Activated CD4-positive, alpha-beta T cell treated with anti-CD3 and anti-CD28 coated beads for 24 hours (primary cell): Measurements from ENCODE around the gene DIS3.
"Not testable (repeated sequence)": the region's sequence is repeated elsewhere in the genome, so short reads cannot be mapped to it uniquely, and the experiment has no call there.

Experiments used
- DNase-seq, 2 donors: peaks; one replicate each; pipeline ENCODE4 v3.0.0-alpha.2; 2020; ENCODE audit warnings: low read depth in 2 of 2

Gene DIS3

DNA sequence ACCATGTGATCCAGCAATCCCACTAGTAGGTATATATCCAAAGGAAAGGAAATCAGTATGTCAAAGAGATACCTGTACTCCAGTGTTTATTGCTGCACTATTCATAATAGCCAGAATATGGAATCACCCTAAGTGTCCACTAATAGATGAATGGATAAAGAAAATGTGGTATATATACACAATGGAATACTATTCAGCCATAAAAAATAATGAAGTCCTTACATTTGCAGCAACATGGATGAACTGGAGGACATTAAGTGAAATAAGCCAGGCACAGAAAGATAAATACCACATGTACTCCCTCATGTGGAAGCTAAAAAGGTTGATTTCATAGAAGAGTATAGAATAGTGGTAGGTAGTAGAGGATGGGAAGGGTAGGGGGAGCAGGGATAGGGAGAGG is 30.5 kb downstream of the DIS3 start:
- no peak for DNase-seq

DNA sequence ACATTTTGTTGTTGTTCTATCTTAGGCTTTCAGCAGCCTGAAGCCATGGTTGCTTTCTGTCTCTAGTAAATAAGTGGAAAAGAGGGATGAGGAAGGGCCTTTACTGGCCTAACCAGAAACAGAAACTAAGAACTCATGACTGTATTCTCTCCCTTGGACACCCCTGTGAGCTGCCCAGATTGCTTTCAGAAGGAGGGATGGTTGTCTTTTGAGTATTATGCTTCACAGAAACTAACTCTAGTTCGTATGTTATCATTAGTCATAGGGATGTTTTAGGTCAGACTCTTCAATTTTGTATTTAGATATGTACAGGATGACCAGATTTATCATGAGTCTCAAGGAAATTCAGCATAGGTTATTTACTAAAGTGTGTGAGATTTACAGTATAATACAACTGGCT is 36.4 kb downstream of the DIS3 start:
- DNase-seq, result no peak

DNA sequence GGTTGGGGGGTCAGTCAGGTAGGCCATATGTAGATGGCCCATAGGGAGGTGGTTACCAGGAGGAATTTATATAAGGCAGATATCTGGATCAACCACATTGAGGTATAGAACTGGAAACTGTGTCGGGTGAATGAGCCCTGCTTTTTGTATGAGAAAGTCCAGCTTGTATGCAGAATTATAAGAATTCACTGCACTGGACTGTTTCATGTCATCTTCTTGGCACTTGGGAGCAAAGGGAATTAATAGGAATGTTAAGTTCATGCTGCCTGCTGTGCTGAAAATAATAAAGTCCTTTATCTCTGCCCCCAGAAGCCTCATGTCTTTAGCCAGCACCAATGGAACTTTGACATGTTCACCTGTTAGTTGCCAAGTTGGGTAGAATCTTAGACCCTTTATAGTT is 41.7 kb downstream of the DIS3 start:
- no peak for DNase-seq

DNA sequence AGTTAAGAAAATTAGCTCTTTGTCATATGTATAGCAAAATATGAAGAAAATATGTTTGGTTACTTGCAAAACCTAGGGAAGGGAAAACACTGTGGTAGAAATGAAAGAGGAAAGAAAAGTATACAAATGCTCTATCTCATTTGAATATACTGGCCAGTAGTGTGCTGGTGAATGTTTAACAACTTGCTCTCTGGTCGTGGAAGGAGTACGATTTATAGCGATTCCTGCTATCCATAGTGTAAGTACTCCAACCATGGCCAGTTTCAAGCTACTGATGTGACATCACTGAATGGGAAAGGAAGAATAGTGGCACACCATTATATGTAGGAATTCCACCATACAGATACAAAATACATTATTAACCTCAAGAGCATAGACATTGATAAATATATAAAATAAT is 44.7 kb downstream of the DIS3 start:
- DNase-seq, result no peak

DNA sequence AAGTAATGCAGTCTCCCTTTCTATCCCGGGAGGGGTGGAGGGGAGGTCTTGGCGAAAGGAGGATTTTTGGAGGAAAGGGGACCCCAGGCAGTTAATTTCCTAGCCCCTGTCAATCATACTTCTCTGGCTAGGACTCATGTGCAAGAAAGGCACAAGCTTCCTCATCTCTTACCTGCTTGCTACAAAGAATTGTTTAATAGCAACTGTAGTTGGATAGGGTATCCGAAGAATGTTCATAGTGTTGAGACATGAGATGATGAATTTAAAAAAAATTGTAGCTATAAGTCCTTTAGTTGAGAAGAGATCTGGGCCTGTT is 53.5 kb downstream of the DIS3 start:
- no peak for DNase-seq

DNA sequence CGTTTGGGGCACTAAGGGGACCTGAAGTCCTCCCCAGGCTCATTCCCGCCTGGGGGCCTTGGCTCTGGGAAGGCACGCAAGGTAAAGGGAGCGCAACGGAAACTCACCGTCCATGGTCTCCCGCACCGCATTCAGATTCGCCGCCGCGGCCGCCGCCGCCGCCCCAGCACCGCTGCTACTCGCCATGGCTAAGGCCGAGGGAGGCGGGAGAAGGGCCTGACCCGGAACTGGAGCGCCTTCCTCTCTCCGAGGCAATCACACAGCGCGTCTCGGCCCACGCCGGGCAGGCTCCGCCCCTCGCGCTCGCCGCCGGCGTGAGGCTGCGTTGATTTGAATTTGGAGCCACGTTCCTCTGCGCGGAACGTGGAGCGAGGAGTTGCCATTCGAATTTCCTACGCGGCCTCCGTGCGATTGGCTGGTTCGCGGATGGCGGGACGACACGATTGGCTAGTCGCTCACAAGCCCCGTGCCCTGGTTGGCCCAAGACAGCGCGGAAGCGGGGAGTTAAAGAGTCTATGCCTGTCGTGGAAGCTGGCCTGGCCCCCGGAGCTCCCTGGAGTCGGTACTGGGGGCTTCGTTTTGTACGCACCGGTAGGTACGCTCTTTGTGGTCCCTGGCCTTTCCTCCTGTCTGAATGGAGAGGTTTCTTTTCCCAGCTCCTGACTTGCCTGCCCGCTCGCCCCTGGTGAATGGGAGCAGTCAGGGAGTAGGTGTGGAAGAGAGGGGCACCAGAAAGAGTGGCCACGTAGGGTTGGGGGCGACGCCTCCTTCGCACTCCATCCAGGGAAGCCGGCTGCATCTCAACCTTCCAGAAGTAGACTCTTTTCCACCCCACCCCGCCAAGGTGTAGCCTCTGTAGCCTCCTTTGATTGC is 54.0 kb downstream of the DIS3 start, which contains the start of the genes BORA and MZT1:
BORA (plus strand) TSS at position 507 of the 873 bp plus-strand sequence. CDS start 1,018 bp downstream, outside the sequence.
MZT1 (minus strand) TSS at position 213 of the 873 bp plus-strand sequence; CDS start at position 186, 27 bp downstream.
- peak; percentile 88 to 89 for DNase-seq

DNA sequence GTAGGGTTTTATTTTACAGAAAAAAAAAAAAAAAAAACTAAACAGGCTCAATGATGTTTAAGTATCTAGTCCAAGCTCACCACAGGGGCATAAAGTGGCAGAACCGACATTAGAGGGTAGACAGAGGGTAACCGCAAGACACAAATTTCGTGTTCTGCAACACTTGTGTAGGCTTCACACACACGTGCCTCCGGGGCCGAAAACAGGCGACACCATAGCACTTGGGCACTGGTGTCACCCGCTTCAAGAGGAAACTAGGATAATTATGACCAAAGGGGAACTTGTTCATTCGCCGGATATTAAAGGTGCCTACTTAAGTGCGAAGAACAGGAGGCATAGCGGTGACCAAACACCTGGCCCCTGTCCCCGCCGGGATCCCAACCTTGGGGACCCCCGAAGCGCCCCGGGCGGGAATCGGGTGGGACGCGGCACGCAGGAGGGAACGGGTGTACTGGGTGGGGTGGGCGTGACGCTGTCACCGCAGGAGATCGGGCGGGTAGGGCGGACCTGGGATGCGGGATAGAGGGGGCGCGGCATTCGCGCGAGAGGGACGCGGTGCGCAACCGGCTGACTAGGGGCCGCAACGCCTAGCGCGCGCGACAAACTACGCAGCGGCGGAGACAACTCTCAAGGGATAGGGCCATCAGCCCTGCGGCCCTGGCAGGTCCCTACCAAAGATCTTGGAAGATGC is 54.8 kb downstream of the DIS3 start:
- peak; percentile 11 to 17 for DNase-seq

DNA sequence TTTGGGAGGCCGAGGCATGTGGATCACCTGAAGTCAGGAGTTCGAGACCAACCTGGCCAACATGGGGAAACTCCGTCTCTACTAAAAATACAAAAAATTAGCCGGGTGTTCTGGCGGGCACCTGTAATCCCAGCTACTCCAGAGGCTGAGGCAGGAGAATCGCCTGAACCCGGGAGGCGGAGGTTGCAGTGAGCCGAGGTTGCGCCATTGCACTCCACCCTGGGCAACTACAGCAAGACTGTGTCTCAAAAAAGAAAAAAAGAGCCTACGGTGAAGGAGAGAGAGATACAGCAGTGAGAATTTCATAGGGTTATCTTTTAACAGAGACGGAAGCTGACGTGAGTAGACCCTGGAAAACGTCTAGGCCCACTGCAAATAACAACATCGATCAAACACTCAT is 55.5 kb downstream of the DIS3 start:
- not testable (repeated sequence) for DNase-seq

DNA sequence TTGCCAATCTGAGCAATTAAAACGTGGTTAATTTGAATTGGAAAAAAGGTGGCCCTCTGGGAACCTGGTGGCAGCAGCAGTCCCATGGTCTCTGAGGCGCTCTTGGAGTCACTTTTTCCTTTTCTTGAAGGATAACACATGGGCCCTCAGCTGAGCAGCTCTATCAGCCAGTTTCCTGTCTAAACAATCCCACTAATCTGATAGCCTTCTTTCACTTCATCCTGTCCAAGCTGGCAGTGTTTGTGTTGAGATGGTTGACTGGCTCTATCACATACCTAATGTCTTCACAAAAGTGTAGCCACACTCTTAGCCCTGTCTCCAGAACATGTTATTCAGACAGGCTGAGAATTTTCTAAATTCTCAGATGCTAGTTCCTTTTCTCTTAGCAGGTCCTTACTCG is 64.9 kb downstream of the DIS3 start:
- DNase-seq, result no peak
